A549 (cell line): ENCODE results near the gene PELI2. TPM values are rescaled to one million over a fixed set of nuclear protein-coding genes. Genes with fewer than 3 reads are reported as not detected.

Experiments
- ATAC-seq, 2 experiments: fragments of 200-7000 bp in 1 of 2; fragments of >200 bp in 1 of 2; cut with Nextera tagmentation in 1 of 2; cut with Tn5 transposase in 1 of 2; 3 replicates each; pipeline versions ENCODE4 v1.8.0 to v1.9.1; 2018 to 2020; ENCODE audit warnings: mild to moderate bottlenecking in 1 of 2, moderate library complexity in 1 of 2
- CTCF ChIA-PET: fragments of 300-600 bp; sonication (Branson Sonifier 250); formaldehyde crosslinking; extraction: SDS; loops from one replicate; lab custom pipeline; 2021; ENCODE audit warnings: antibody characterized with exemption, inconsistent platforms; lab: Yijun Ruan, JAX
- POLR2A ChIA-PET: fragments of 350-600 bp; formaldehyde crosslinking; extraction: SDS; loops from one replicate; lab custom pipeline; 2021; ENCODE audit warnings: antibody characterized with exemption, inconsistent platforms; lab: Yijun Ruan, JAX
- DNase-seq, 2 experiments: peaks; one replicate each; pipeline versions ENCODE4 v3.0.0 to v3.0.0-alpha.2; 2011 to 2016; ENCODE audit warnings: low read depth in 1 of 2, low spot score in 1 of 2
- FAIRE-seq: peaks from 2 replicates; lab custom pipeline; 2011; peaks lifted over from hg19 to GRCh38; lab: Jason Lieb, UNC
- H3K27ac ChIP-seq, 2 experiments: fragments of >200 bp; sonication (Bioruptor Twin); formaldehyde crosslinking; 3 replicates each; pipeline ENCODE4 v1.5.1; 2016 to 2017
- H3K4me1 ChIP-seq: fragments of >200 bp; sonication (Bioruptor Twin); formaldehyde crosslinking; 3 replicates; pipeline ENCODE4 v1.6.1; 2016
- H3K4me2 ChIP-seq: fragments of >200 bp; sonication (Bioruptor Twin); formaldehyde crosslinking; 3 replicates; pipeline ENCODE4 v1.6.1; 2016
- H3K4me3 ChIP-seq: fragments of >200 bp; sonication (Bioruptor Twin); formaldehyde crosslinking; 3 replicates; pipeline ENCODE4 v1.5.1; 2016
- H3K9me3 ChIP-seq: fragments of >200 bp; sonication (Bioruptor Twin); formaldehyde crosslinking; 3 replicates; pipeline ENCODE4 v1.6.1; 2016
- BHLHE40 ChIP-seq: IDR thresholded peaks from 2 replicates; pipeline ENCODE4 v1.6.1; 2012; ENCODE audit warnings: low read depth, low read length, inconsistent platforms
- CBX8 ChIP-seq: fragments of 200-600 bp; sonication (generic); IDR thresholded peaks from 2 replicates; pipeline ENCODE4 v1.6.1; 2016
- CEBPB ChIP-seq, 2 experiments: fragments of >200 bp in 1 of 2; sonication (Bioruptor Twin) in 1 of 2; formaldehyde crosslinking in 1 of 2; IDR thresholded peaks; 2 replicates each; pipeline ENCODE4 v1.6.1; 2012 to 2016
- CHD4 ChIP-seq: fragments of 200-600 bp; sonication (generic); IDR thresholded peaks from 2 replicates; pipeline ENCODE4 v1.6.1; 2016; ENCODE audit warnings: antibody characterized with exemption, mild to moderate bottlenecking, borderline replicate concordance
- FOXS1 ChIP-seq: fragments of 250-450 bp; sonication (Bioruptor Pico); IDR thresholded peaks from 2 replicates; pipeline ENCODE4 v1.5.0; 2020; ENCODE audit warnings: mild to moderate bottlenecking, moderate library complexity
- HEYL ChIP-seq: fragments of 250-450 bp; sonication (Bioruptor Pico); IDR thresholded peaks from 2 replicates; pipeline ENCODE4 v1.8.0; 2021; ENCODE audit warnings: mild to moderate bottlenecking, moderate library complexity
- HOXB5 ChIP-seq: fragments of 250-450 bp; sonication (Bioruptor Pico); IDR thresholded peaks from 2 replicates; pipeline ENCODE4 v1.5.0; 2020; ENCODE audit warnings: mild to moderate bottlenecking, moderate library complexity
- KDM1A ChIP-seq: fragments of 200-600 bp; sonication (generic); IDR thresholded peaks from 2 replicates; pipeline ENCODE4 v1.6.1; 2016; ENCODE audit warnings: low read depth, mild to moderate bottlenecking
- MAFK ChIP-seq: fragments of 450-650 bp; IDR thresholded peaks from 2 replicates; pipeline ENCODE4 v1.6.1; 2014; ENCODE audit not compliant: partially characterized antibody
- MYC ChIP-seq: IDR thresholded peaks from 2 replicates; pipeline ENCODE4 v1.6.1; 2012; ENCODE audit warnings: mild to moderate bottlenecking, inconsistent platforms, low read length, improper control_type of control experiment, borderline replicate concordance
- NPAS2 ChIP-seq: fragments of 250-450 bp; sonication (Bioruptor Pico); IDR thresholded peaks from 2 replicates; pipeline ENCODE4 v1.8.0; 2022; ENCODE audit warnings: mild to moderate bottlenecking, moderate library complexity, borderline replicate concordance
- RAD21 ChIP-seq, 2 experiments: fragments of >200 bp in 1 of 2; sonication (Bioruptor Twin) in 1 of 2; formaldehyde crosslinking in 1 of 2; IDR thresholded peaks in 1 of 2; conservative IDR thresholded peaks in 1 of 2; 2 replicates in 1 of 2; 3 replicates in 1 of 2; pipeline ENCODE4 v1.6.1; 2012 to 2018; ENCODE audit warnings: inconsistent platforms in 1 of 2
- RARB ChIP-seq: fragments of 250-450 bp; sonication (Bioruptor Pico); IDR thresholded peaks from 2 replicates; pipeline ENCODE4 v1.8.0; 2021; ENCODE audit warnings: mild to moderate bottlenecking, moderate library complexity
- RFX5 ChIP-seq: fragments of 450-650 bp; IDR thresholded peaks from 2 replicates; pipeline ENCODE4 v1.7.1; 2014; ENCODE audit warnings: antibody characterized with exemption, mild to moderate bottlenecking, moderate library complexity
- SMC3 ChIP-seq: fragments of >200 bp; sonication (Bioruptor Twin); formaldehyde crosslinking; IDR thresholded peaks from 3 replicates; pipeline ENCODE4 v1.6.1; 2018; ENCODE audit warnings: inconsistent platforms
- TFCP2L1 ChIP-seq: fragments of 250-450 bp; sonication (Bioruptor Pico); IDR thresholded peaks from 2 replicates; pipeline ENCODE4 v1.5.0; 2021; ENCODE audit warnings: mild to moderate bottlenecking
- ZFP36 ChIP-seq: fragments of 450-650 bp; IDR thresholded peaks from 2 replicates; pipeline ENCODE4 v1.6.1; 2014; ENCODE audit warnings: borderline replicate concordance; ENCODE audit not compliant: partially characterized antibody
- WGBS: methylation state at CpG from one replicate; pipeline ENCODE4 v1.1.6; 2017; ENCODE audit errors: missing lambda C conversion rate; 5-methylcytosine and 5-hydroxymethylcytosine counted together
- polyA plus RNA-seq, 4 experiments: library from polyadenylated mRNA; depleted of rRNA in 3 of 4; stranded (reverse); fragments of >200 nt; fragmentation: RNase III in 1 of 4; extraction: RNeasy Plus Mini Kit Qiagen cat#74134 plus additional on column Dnase treatment in 1 of 4; gene quantifications; 2 replicates in 3 of 4; 3 replicates in 1 of 4; pipeline ENCODE4 v1.2.3, GENCODE V29; 2011 to 2017
- TF ChIP-seq, protein P1 (sequence below): IDR thresholded peaks from 2 replicates; pipeline ENCODE4 v1.6.1; 2012
- TF ChIP-seq, protein P2 (sequence below): fragments of 250-450 bp; sonication (Bioruptor Pico); IDR thresholded peaks from 2 replicates; pipeline ENCODE4 v1.5.0; 2021; ENCODE audit warnings: mild to moderate bottlenecking, moderate library complexity, borderline replicate concordance
- TF ChIP-seq, protein P3 (sequence below): IDR thresholded peaks from 2 replicates; pipeline ENCODE4 v1.6.1; 2012
- TF ChIP-seq, protein P4 (sequence below): fragments of 250-450 bp; sonication (Bioruptor Pico); IDR thresholded peaks from 2 replicates; pipeline ENCODE4 v1.5.0; 2020; ENCODE audit warnings: low read depth, mild to moderate bottlenecking, moderate library complexity
- TF ChIP-seq, protein P5 (sequence below): IDR thresholded peaks from 2 replicates; pipeline ENCODE4 v1.6.1; 2012; ENCODE audit warnings: low read depth, borderline replicate concordance

Gene PELI2
- polyA plus RNA-seq, 2 of the 4 experiments (the other 2 are of a cell fraction): 0.93 to 7.2 TPM

DNA sequence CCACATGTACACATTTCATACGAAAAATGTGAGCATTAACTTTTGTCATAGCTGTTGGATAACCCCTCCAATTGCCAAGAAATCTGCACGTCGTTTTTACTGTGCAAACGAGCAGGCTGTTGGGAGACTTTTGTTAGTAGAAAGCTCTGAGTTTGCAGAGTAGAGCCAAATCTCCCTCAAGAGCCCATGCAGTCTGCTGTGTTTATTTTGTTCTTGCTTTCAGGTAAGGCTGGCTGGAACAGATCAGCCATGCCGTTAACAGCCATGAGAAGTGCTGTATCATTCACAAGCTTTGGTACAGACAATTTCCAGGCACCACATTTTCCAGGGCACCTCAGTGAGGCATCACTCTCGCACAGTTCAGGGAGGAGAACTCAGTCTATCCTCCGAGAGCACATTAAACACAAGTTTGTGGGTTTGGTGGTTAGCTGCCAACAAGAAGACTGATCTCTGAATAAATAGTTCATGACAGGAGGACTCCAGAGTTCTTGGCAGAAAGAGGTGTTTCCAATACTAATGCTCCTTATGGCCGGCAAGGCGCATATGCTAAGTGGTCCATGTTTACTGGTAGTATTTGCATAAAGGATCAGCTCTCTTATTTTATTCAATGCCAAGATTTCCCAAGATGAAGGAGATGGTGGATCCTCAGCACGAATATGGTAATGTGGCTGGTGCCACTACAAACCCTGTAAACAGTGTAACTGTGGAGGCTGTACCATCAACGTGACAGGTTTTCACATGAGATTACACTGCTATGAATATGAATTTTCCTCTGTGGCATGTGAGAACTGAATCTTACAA lies 30.3 kb upstream of the PELI2 start:
- ATAC-seq: no peak

DNA sequence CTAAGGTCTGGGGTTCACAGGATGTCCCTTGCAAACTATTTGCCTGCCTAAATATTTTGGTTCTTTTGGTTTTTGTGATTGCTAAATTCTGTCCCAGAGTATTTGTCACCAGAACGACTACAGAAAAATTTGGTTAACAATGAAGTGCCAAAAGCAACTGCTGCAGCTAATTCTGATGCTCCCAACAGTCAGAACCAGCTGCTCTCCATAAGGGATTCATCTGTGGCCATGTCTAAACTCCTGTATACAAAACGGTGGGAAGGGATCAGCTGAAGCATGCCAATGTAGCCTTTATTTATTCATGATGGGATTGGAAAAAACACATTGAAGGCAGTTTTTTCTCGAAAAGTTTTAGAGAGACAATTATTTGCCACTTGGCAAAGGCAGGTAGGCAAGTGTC lies 29.3 kb upstream of the PELI2 start:
- CTCF ChIA-PET: interaction anchor here (2.6 kb wide), 1 partner anchor 10 kb away, joined by 9 read pairs; no protein-coding TSS in a partner anchor
- DNase-seq (no peak), ATAC-seq (no peak), FAIRE-seq (no peak)
- Histone ChIP-seq H3K9me3 (no peaks in the 10 kb centered on the region), H3K4me2 (no peak overlapping the region), H3K4me3 (no peak overlapping the region), H3K4me1 (peaks cover 6% of the 10 kb centered on the region; the same call in 1 of the 3 replicates), H3K27ac (no peak overlapping the region)
- TF ChIP-seq HEYL (CRISPR knock-in tag): no peak
- no peak for TF ChIP-seq TFCP2L1
- no peak for TF ChIP-seq CHD4
- TF ChIP-seq, protein P1, sequence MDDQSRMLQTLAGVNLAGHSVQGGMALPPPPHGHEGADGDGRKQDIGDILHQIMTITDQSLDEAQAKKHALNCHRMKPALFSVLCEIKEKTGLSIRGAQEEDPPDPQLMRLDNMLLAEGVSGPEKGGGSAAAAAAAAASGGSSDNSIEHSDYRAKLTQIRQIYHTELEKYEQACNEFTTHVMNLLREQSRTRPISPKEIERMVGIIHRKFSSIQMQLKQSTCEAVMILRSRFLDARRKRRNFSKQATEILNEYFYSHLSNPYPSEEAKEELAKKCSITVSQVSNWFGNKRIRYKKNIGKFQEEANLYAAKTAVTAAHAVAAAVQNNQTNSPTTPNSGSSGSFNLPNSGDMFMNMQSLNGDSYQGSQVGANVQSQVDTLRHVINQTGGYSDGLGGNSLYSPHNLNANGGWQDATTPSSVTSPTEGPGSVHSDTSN: no peak
- TF ChIP-seq CEBPB (IDR thresholded peaks at IDR 0.05): no peak
- TF ChIP-seq, protein P2, sequence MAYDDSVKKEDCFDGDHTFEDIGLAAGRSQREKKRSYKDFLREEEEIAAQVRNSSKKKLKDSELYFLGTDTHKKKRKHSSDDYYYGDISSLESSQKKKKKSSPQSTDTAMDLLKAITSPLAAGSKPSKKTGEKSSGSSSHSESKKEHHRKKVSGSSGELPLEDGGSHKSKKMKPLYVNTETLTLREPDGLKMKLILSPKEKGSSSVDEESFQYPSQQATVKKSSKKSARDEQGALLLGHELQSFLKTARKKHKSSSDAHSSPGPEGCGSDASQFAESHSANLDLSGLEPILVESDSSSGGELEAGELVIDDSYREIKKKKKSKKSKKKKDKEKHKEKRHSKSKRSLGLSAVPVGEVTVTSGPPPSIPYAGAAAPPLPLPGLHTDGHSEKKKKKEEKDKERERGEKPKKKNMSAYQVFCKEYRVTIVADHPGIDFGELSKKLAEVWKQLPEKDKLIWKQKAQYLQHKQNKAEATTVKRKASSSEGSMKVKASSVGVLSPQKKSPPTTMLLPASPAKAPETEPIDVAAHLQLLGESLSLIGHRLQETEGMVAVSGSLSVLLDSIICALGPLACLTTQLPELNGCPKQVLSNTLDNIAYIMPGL: no peak
- TF ChIP-seq FOXS1 (CRISPR knock-in tag): no peak
- TF ChIP-seq, protein P3, sequence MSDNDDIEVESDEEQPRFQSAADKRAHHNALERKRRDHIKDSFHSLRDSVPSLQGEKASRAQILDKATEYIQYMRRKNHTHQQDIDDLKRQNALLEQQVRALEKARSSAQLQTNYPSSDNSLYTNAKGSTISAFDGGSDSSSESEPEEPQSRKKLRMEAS: no peak
- no peak for TF ChIP-seq RAD21 (conservative IDR thresholded peaks at IDR 0.05 in 1 of 2, IDR thresholded peaks at IDR 0.05 in 1 of 2)
- TF ChIP-seq RARB (CRISPR knock-in tag): no peak
- TF ChIP-seq, protein P4, sequence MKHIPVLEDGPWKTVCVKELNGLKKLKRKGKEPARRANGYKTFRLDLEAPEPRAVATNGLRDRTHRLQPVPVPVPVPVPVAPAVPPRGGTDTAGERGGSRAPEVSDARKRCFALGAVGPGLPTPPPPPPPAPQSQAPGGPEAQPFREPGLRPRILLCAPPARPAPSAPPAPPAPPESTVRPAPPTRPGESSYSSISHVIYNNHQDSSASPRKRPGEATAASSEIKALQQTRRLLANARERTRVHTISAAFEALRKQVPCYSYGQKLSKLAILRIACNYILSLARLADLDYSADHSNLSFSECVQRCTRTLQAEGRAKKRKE: no peak
- no peak for TF ChIP-seq SMC3
- TF ChIP-seq MAFK: no peak
- no peak for TF ChIP-seq ZFP36
- TF ChIP-seq MYC: no peak
- TF ChIP-seq NPAS2 (CRISPR knock-in tag): no peak
- TF ChIP-seq BHLHE40: no peak
- TF ChIP-seq, protein P5, sequence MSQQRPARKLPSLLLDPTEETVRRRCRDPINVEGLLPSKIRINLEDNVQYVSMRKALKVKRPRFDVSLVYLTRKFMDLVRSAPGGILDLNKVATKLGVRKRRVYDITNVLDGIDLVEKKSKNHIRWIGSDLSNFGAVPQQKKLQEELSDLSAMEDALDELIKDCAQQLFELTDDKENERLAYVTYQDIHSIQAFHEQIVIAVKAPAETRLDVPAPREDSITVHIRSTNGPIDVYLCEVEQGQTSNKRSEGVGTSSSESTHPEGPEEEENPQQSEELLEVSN: no peak
- 60% methylated on average over 3 of the region's 3 CpGs for WGBS
- POLR2A ChIA-PET: no interaction called here

More for the DNA sequence above, 30.3 kb upstream of the PELI2 start:
- CTCF ChIA-PET: interaction anchor here (0.6 to 2.6 kb wide), 3 partner anchors 9 to 141 kb away, joined by 3 to 9 read pairs (median 5); no protein-coding TSS in a partner anchor
- POLR2A ChIA-PET: no interaction called here
- DNase-seq: no peak
- FAIRE-seq: no peak
- no peak for TF ChIP-seq ZFP36
- no peak for TF ChIP-seq CEBPB (IDR thresholded peaks at IDR 0.05)
- no peak for TF ChIP-seq HOXB5 (CRISPR knock-in tag)
- TF ChIP-seq CBX8: no peak
- TF ChIP-seq RFX5: no peak
- TF ChIP-seq KDM1A: no peak
- TF ChIP-seq CHD4: no peak
- TF ChIP-seq, all 56 proteins: peak for 0
- no peak overlapping the region for H3K4me3 ChIP-seq
- no peak overlapping the region for H3K27ac ChIP-seq
- WGBS: 55% methylated on average over 11 of the region's 11 CpGs
- H3K4me2 ChIP-seq: no peak overlapping the region
- H3K4me1 ChIP-seq: no peaks in the 10 kb centered on the region
- H3K9me3 ChIP-seq: no peaks in the 10 kb centered on the region
